Activated naive CD8-positive, alpha-beta T cell (primary cell): Measurements from ENCODE around the gene ACACB.

Experiments used
- H3K27ac Mint-ChIP-seq: one replicate; pipeline ENCODE4 v1.8.0; 2021; ENCODE audit warnings: mixed read lengths
- H3K27me3 Mint-ChIP-seq: one replicate; pipeline ENCODE4 v1.8.0; 2021; ENCODE audit warnings: mixed read lengths
- H3K36me3 Mint-ChIP-seq: one replicate; pipeline ENCODE4 v1.8.0; 2021; ENCODE audit warnings: mixed read lengths
- H3K4me1 Mint-ChIP-seq: one replicate; pipeline ENCODE4 v1.8.0; 2021; ENCODE audit warnings: low read depth, mixed read lengths
- H3K4me3 Mint-ChIP-seq: one replicate; pipeline ENCODE4 v1.8.0; 2021; ENCODE audit warnings: mild to moderate bottlenecking, mixed read lengths
- H3K9me3 Mint-ChIP-seq: one replicate; pipeline ENCODE4 v1.8.0; 2021; ENCODE audit warnings: low read depth, mixed read lengths

The ACACB gene

DNA sequence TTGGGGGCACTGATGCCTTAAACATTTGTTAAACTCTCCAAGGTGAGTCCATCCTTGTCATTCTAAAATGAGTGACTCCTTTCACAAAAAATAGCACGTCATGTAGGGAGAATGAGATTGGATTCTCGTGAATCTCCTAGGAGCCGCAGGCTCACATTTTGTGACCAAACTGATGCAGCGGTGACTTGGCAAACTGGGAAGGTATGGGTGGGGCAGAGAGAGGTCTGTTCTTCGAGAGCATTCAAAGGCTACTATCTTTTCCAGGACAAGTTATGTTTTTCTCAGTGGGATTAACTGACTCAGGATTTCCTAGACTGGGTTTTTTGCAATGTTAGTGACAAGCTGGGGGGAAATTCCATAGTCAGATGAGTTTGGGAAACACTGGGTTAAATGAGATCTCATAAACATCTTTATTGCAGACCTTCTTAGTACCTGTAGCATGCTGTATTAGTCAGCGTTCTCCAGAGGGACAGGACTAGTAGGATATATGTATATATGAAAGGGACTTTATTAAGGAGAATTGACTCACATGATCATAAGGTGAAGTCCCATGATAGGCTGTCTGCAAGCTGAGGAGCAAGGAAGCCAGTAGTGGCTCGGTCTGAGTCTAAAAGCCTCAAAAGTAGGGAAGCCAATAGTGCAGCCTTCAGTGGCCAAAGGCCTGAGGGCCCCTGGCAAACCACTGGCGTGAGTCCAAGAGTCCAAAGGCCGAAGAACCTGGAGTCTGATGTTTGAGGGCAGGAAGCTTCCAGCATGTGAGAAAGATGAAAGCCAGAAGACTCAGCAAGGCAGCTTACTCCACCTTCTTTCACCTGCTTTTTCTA, 131.7 kb downstream of the ACACB start:
- Mint-ChIP-seq H3K27ac (no peak overlapping the region), H3K27me3 (no peaks in the 10 kb centered on the region), H3K36me3 (peaks cover 22% of the 10 kb centered on the region), H3K4me1 (no peaks in the 10 kb centered on the region), H3K9me3 (peaks cover 5% of the 10 kb centered on the region), H3K4me3 (no peak overlapping the region)

DNA sequence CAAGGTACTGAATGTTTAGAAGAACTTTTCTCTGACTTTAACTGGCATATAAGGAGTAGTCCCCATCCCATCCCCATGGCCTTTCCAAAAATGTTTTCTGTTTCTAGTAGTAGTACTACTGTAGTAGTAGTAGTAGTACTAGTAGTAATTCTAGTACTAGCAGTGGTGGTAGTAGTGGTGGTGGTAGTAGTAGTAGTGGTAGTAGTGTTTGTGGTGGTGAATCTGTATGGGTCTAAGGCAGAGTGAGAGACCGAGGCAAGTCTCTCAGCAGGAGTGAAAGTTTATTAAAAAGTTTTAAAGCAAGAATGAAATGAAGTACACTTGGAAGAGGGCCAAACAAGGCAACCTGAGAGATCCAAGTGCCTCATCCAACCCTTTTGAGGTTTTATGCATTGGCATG, 134.1 kb downstream of the ACACB start:
- H3K27me3 Mint-ChIP-seq: no peaks in the 10 kb centered on the region
- H3K27ac Mint-ChIP-seq: no peak overlapping the region
- peaks cover 34% of the 10 kb centered on the region for H3K36me3 Mint-ChIP-seq
- H3K4me1 Mint-ChIP-seq: no peaks in the 10 kb centered on the region
- peaks cover 8% of the 10 kb centered on the region for H3K9me3 Mint-ChIP-seq
- H3K4me3 Mint-ChIP-seq: no peak overlapping the region

DNA sequence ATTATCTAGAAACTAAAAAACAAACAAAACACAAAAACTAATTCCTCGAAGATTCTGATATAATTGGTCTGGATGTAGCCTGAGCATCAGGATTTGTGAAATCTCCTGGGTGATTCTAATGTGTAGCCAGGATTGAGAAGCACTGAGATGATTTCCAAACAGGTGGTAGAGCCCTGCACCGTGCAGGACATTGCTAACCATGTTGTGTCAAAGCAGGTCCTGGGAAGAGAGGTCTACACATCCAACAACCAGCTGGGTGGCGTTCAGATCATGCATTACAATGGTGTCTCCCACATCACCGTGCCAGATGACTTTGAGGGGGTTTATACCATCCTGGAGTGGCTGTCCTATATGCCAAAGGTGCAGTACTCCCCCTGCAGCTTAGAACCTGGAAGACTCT, 136.4 kb downstream of the ACACB start:
- Mint-ChIP-seq H3K9me3 (peaks cover 8% of the 10 kb centered on the region), H3K36me3 (peaks cover 37% of the 10 kb centered on the region), H3K27ac (no peak overlapping the region), H3K4me3 (no peak overlapping the region), H3K27me3 (no peaks in the 10 kb centered on the region), H3K4me1 (no peaks in the 10 kb centered on the region)

DNA sequence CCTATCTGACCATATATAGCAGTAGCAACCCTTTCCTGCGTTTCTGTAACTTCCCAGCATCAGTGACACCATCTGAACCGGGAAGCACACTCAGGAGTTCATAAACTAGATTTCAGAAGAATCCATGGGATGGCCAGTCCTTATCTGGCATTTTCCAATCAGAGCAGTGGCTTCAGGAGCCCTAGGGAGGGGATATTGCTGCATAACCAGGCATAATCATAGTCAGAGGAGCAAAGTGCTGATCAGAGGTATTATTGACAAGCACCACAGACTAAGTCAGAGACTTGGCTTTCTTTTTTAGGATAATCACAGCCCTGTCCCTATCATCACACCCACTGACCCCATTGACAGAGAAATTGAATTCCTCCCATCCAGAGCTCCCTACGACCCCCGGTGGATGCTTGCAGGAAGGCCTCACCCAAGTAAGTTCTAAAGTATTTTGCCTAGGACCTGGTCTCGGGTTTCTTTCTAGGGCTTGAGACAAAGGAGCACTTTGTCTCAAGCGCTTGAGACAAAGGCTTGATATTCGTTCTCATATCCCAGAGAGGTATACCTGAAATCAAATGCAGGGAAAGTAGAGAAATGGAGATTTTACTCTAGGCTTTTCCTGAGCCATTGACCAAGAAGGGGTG, 137.6 kb downstream of the ACACB start:
- Mint-ChIP-seq H3K27me3 (no peaks in the 10 kb centered on the region), H3K4me1 (no peaks in the 10 kb centered on the region), H3K36me3 (peaks cover 37% of the 10 kb centered on the region), H3K4me3 (no peak overlapping the region), H3K9me3 (peaks cover 8% of the 10 kb centered on the region), H3K27ac (no peak overlapping the region)

DNA sequence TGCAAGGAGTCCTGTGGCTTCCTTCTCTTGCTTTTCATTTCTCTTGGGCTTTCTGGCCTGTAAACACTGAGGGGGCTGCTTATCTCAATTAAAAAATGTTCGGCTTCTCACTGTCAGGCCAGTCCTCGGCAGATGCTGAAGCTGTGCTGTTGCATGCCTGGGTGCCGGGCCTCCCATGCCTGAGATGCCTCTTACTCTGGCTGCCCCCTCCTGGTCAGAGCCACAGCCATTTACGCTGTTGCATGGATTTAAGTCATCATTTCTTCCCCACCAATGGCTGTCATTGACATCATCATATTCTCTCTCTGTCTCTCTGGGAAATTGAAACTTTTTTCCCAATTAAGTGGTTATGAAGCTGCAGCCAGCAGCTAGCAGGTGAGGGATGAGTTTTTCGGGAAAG, 139.0 kb downstream of the ACACB start:
- no peak overlapping the region for H3K4me3 Mint-ChIP-seq
- H3K9me3 Mint-ChIP-seq: peaks cover 8% of the 10 kb centered on the region
- peaks cover 31% of the 10 kb centered on the region for H3K36me3 Mint-ChIP-seq
- no peaks in the 10 kb centered on the region for H3K4me1 Mint-ChIP-seq
- H3K27ac Mint-ChIP-seq: no peak overlapping the region
- H3K27me3 Mint-ChIP-seq: no peaks in the 10 kb centered on the region

DNA sequence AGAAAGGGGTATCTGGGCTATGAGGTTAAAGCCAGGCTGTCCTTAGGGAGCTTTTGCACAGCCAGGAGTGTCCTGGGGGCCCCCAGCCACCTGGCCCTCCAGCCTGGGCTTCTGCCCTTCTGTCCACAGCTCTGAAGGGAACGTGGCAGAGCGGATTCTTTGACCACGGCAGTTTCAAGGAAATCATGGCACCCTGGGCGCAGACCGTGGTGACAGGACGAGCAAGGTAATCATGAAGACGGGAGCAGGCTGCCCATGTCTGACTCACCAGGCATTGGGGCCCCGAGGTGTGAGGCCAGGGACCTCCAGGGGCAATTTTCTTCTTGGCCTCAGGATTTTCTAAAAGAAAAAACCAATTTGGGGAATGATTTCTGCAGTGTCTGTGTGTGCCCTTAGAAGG, 139.6 kb downstream of the ACACB start:
- H3K4me1 Mint-ChIP-seq: no peaks in the 10 kb centered on the region
- no peak overlapping the region for H3K27ac Mint-ChIP-seq
- peaks cover 8% of the 10 kb centered on the region for H3K9me3 Mint-ChIP-seq
- no peak overlapping the region for H3K4me3 Mint-ChIP-seq
- H3K27me3 Mint-ChIP-seq: no peaks in the 10 kb centered on the region
- peaks cover 29% of the 10 kb centered on the region for H3K36me3 Mint-ChIP-seq

DNA sequence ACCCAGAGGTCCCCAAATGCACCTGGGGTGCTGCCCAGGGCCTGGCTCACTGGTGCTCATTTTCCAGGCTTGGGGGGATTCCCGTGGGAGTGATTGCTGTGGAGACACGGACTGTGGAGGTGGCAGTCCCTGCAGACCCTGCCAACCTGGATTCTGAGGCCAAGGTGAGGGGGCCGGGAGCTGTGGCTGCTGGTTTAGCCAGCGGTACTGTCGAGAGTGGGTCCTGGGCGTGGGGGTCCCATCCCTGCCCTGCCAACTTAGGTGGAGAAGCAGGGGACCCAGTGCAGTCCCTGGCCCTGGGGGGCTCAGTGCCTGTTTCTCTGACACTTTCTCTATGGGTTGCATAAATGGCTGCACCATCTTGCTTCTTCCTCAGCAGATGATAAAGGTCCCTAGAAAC, 141.8 kb downstream of the ACACB start:
- H3K9me3 Mint-ChIP-seq: peaks cover 3% of the 10 kb centered on the region
- H3K4me3 Mint-ChIP-seq: no peak overlapping the region
- no peaks in the 10 kb centered on the region for H3K27me3 Mint-ChIP-seq
- peaks cover 20% of the 10 kb centered on the region for H3K36me3 Mint-ChIP-seq
- no peaks in the 10 kb centered on the region for H3K4me1 Mint-ChIP-seq
- H3K27ac Mint-ChIP-seq: no peak overlapping the region

DNA sequence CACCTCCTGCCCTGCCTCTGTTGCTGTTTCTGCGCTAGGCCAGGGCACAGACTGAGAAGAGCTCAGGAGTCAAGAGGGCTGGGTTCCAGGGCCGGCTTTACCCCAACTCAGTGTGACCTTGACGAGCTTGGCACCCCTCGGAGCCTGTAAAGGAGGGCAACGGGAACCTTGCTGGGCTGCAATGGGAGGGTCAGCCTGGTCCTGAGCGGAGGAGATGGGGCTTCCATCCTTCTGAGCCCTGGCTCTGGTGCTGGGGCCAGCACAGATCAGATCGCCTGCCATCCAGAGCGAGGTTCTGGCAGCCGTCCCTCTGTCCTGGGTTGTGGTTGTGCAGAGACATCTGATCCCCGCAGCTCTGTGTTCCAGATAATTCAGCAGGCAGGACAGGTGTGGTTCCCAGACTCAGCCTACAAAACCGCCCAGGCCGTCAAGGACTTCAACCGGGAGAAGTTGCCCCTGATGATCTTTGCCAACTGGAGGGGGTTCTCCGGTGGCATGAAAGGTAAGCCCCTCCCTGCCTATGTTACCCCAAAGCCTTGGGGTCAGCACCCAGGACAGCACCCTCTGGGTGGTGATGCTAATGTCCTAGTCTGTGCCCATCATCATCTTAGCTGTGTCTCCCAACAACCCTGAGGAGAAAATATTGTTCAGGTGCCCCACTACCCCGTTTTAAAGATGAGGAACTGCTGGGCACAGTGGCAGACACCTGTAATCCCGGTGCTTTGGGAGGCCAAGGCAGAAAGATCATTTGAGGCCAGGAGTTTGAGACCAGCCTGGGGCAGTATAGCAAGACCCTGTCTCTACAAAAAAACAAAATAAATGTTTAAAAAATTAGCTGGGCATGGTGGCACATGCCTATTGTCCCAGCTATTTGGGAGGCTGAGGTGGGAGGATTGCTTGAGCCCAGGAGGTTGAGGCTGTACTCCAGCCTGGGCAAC, 142.5 kb downstream of the ACACB start:
- Mint-ChIP-seq H3K4me1 (no peaks in the 10 kb centered on the region), H3K9me3 (peaks cover under 1% of the 10 kb centered on the region), H3K4me3 (no peak overlapping the region), H3K36me3 (peaks cover 19% of the 10 kb centered on the region), H3K27ac (no peak overlapping the region), H3K27me3 (no peaks in the 10 kb centered on the region)

DNA sequence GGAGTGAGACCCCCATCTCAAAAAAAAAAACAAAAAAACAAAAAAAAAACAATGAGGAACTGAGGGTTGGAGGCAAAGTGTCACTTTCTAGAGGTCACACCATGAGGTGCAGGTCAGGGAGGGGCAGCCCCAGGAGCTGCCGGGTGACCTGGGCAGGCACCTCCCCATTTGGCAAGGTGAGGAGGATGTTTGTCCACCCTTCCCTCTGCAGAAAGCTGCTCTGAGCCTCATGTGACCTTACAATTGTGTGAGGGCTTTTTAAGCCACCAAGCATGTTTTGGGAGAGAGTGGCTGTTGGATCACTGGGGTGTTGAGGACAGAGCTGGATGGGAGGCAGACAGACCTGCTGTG, 143.1 kb downstream of the ACACB start:
- H3K4me1 Mint-ChIP-seq: no peaks in the 10 kb centered on the region
- peaks cover 18% of the 10 kb centered on the region for H3K36me3 Mint-ChIP-seq
- no peak overlapping the region for H3K27ac Mint-ChIP-seq
- no peaks in the 10 kb centered on the region for H3K9me3 Mint-ChIP-seq
- H3K4me3 Mint-ChIP-seq: no peak overlapping the region
- no peaks in the 10 kb centered on the region for H3K27me3 Mint-ChIP-seq

DNA sequence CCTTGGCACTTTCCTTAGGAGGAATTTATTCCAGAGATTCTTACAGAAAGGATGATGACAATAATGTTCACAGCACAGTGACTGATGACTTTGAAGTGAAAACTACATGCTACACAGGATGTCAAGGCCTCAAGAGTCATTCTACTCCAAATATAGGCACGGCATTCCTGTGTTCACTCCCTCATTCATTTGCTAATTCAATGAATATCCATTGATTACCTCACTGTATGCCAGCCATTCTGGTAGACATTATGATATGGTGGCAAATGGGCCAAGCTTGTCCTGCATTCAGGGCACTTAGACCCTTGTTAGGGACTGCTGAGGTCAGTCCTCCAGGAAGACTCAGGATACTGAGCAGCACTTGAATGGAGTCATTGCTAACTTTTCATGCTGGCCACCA, 144.7 kb downstream of the ACACB start:
- H3K27me3 Mint-ChIP-seq: no peaks in the 10 kb centered on the region
- no peaks in the 10 kb centered on the region for H3K9me3 Mint-ChIP-seq
- H3K4me1 Mint-ChIP-seq: no peaks in the 10 kb centered on the region
- H3K4me3 Mint-ChIP-seq: no peak overlapping the region
- peaks cover 13% of the 10 kb centered on the region for H3K36me3 Mint-ChIP-seq
- no peak overlapping the region for H3K27ac Mint-ChIP-seq

DNA sequence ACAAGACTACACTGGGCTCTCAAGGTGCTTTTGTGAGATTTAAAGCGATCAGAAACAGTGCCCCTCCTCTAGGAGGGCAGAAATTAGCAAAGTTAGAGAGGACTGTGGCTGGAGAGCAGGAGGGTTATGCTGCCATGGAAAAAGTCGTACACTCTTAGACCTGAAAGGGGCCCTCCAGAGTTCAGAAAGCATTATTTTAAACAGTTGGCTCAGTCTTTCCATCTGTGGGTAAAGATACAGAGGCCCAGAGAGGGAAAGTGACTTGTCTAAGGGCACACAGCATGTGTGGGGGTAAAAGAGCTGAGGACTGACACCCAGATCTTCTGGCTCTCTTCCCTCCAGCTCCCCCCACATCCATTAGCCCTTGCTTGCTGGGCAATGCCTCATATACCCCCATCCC, 145.6 kb downstream of the ACACB start:
- Mint-ChIP-seq H3K36me3 (peaks cover 11% of the 10 kb centered on the region), H3K27ac (no peak overlapping the region), H3K4me1 (no peaks in the 10 kb centered on the region), H3K4me3 (no peak overlapping the region), H3K9me3 (no peaks in the 10 kb centered on the region), H3K27me3 (no peaks in the 10 kb centered on the region)

DNA sequence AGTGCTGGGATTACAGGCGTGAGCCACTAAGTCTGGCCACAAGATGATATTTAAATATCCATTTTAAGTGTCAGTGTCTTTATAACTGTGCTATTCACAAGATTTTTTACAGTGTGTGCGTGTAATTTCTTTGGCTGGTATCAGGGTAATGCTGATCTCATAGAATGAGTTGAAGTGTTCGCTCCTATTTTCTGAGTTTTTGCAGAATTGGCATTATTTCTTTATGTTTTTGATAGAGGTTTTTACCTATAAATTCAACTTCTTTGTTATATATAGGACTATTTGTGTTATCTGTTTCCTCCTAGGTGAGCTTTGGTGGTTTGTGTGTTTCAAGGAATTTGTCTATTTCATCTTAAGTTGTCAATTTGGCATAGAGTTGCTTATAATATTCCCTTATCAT, 147.1 kb downstream of the ACACB start:
- Mint-ChIP-seq H3K9me3 (no peaks in the 10 kb centered on the region), H3K27ac (no peak overlapping the region), H3K27me3 (no peaks in the 10 kb centered on the region), H3K4me3 (no peak overlapping the region), H3K36me3 (peaks cover 12% of the 10 kb centered on the region), H3K4me1 (no peaks in the 10 kb centered on the region)

DNA sequence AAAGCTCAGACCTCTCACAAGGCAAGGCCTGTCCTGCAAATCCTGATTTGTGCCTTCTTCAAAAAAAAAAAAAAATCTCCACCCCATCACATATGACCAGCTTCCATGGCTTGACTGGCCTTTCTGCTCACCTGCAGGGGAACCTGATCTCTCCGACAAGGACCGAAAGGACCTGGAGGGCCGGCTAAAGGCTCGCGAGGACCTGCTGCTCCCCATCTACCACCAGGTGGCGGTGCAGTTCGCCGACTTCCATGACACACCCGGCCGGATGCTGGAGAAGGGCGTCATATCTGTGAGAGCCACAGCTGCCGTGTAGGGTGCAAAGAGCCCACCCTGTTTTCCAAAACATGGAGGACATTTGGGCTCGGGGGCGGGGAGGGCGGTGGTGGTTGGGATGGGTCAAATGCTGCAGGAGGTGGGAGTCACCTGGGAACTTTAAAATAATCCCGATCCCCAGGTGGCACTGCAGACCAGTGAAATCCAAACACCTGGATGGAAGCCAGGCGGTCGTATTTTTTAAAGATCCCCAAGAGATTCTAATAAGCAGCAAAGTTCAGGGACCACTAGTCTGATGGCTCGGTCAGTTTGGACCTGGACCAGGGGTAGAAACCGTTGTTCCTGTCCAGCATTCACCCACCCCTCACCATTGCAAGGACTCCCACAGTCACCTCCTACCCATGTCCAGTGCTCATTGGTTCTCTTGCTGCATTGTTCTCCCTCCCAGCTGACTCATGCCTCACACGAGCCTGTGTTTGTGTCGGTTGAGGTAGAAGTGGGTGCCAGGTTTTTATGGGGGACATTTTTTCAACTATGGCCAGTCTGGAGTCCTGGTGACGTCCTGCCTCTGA, 147.9 kb downstream of the ACACB start:
- no peaks in the 10 kb centered on the region for H3K9me3 Mint-ChIP-seq
- H3K36me3 Mint-ChIP-seq: peaks cover 12% of the 10 kb centered on the region
- H3K4me1 Mint-ChIP-seq: no peaks in the 10 kb centered on the region
- no peaks in the 10 kb centered on the region for H3K27me3 Mint-ChIP-seq
- no peak overlapping the region for H3K4me3 Mint-ChIP-seq
- no peak overlapping the region for H3K27ac Mint-ChIP-seq

DNA sequence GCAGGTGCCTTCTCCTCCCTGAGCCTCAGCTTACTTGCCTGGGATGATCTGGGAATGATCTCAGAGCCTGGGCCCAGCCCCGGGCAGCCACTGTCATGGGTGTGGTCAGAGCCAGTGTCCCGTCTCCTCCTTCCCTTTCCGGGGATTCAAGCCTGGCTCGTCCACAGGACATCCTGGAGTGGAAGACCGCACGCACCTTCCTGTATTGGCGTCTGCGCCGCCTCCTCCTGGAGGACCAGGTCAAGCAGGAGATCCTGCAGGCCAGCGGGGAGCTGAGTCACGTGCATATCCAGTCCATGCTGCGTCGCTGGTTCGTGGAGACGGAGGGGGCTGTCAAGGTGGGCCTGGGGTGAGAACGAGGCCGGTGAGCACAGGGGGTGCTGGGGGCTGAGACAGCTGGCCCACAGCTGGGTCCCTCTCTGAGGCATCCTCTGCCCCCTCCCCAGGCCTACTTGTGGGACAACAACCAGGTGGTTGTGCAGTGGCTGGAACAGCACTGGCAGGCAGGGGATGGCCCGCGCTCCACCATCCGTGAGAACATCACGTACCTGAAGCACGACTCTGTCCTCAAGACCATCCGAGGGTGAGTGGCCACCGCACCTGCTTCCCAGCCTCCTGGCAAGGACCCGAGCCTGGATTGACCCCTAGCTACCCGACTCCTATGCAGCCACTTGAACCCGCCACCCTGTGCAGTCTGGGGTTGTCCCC, 148.7 kb downstream of the ACACB start:
- Mint-ChIP-seq H3K36me3 (peaks cover 12% of the 10 kb centered on the region), H3K4me1 (no peaks in the 10 kb centered on the region), H3K9me3 (peaks cover under 1% of the 10 kb centered on the region), H3K4me3 (no peak overlapping the region), H3K27ac (no peak overlapping the region), H3K27me3 (no peaks in the 10 kb centered on the region)
